Rectal smooth muscle tissue (tissue), 1 donor: Measurements from ENCODE around the gene EFNB1.

Experiments used
- H3K27ac ChIP-seq: one replicate; pipeline ENCODE4 v1.7.0; 2013; ENCODE audit warnings: low read depth, low read length, inconsistent platforms
- H3K27me3 ChIP-seq: one replicate; pipeline ENCODE4 v1.7.0; 2013; ENCODE audit warnings: low read length; ENCODE audit not compliant: control insufficient read depth, insufficient read depth
- H3K36me3 ChIP-seq: one replicate; pipeline ENCODE4 v1.7.0; 2013; ENCODE audit warnings: low read length; ENCODE audit not compliant: control insufficient read depth, insufficient read depth
- H3K4me1 ChIP-seq: one replicate; pipeline ENCODE4 v1.7.0; 2013; ENCODE audit warnings: low read length; ENCODE audit not compliant: control insufficient read depth, insufficient read depth
- H3K4me3 ChIP-seq: one replicate; pipeline ENCODE4 v1.7.0; 2013; ENCODE audit warnings: low read length
- H3K9ac ChIP-seq: one replicate; pipeline ENCODE4 v1.7.0; 2013; ENCODE audit warnings: low read length

Gene EFNB1

GRCh38 chrX:68830419-68831404 lies 1.9 kb downstream of the EFNB1 start:
- H3K27ac ChIP-seq, result peak overlapping the region; percentile 49

GRCh38 chrX:68831405-68832100 lies 2.7 kb downstream of the EFNB1 start:
- Histone ChIP-seq H3K27me3 (no peaks in the 10 kb centered on the region), H3K4me3 (peak overlapping the region; percentile 58), H3K36me3 (no peaks in the 10 kb centered on the region), H3K4me1 (peaks cover 2% of the 10 kb centered on the region), H3K27ac (no peak overlapping the region), H3K9ac (no peak overlapping the region)

More at GRCh38 chrX:68830419-68831404, 1.9 kb downstream of the EFNB1 start:
- H3K9ac ChIP-seq, result peak overlapping the region; percentile 47
- no peaks in the 10 kb centered on the region for H3K27me3 ChIP-seq
- peak overlapping the region; percentile 77 for H3K4me3 ChIP-seq
- H3K4me1 ChIP-seq, result peaks cover 2% of the 10 kb centered on the region
- no peaks in the 10 kb centered on the region for H3K36me3 ChIP-seq

- Histone ChIP-seq H3K27ac (no peak overlapping the region), H3K9ac (no peak overlapping the region), H3K27me3 (no peaks in the 10 kb centered on the region), H3K36me3 (no peaks in the 10 kb centered on the region), H3K4me1 (peaks cover 2% of the 10 kb centered on the region), H3K4me3 (peak overlapping the region; percentile 58)
These were observed 3.2 kb downstream of the EFNB1 start for GRCh38 chrX:68832101-68832416.

- Histone ChIP-seq H3K4me3 (peak overlapping the region; percentile 20), H3K4me1 (peaks cover 2% of the 10 kb centered on the region), H3K36me3 (no peaks in the 10 kb centered on the region), H3K9ac (no peak overlapping the region), H3K27ac (no peak overlapping the region), H3K27me3 (no peaks in the 10 kb centered on the region)
These were observed 4.0 kb downstream of the EFNB1 start for GRCh38 chrX:68832516-68833447.

- H3K9ac ChIP-seq, result no peak overlapping the region
- no peaks in the 10 kb centered on the region for H3K36me3 ChIP-seq
- H3K4me3 ChIP-seq, result no peak overlapping the region
- H3K4me1 ChIP-seq, result peaks cover 1% of the 10 kb centered on the region
- H3K27ac ChIP-seq, result no peak overlapping the region
- H3K27me3 ChIP-seq, result no peaks in the 10 kb centered on the region
These were observed 4.6 kb downstream of the EFNB1 start for GRCh38 chrX:68833448-68833805.

GRCh38 chrX:68833855-68834331 lies 5.1 kb downstream of the EFNB1 start:
- H3K27me3 ChIP-seq, result no peaks in the 10 kb centered on the region
- H3K36me3 ChIP-seq, result no peaks in the 10 kb centered on the region
- H3K4me1 ChIP-seq, result no peaks in the 10 kb centered on the region
- H3K4me3 ChIP-seq, result no peak overlapping the region
- H3K27ac ChIP-seq, result no peak overlapping the region
- no peak overlapping the region for H3K9ac ChIP-seq

- H3K27ac ChIP-seq, result no peak overlapping the region
- no peak overlapping the region for H3K4me3 ChIP-seq
- no peaks in the 10 kb centered on the region for H3K27me3 ChIP-seq
- H3K9ac ChIP-seq, result no peak overlapping the region
- H3K4me1 ChIP-seq, result no peaks in the 10 kb centered on the region
- no peaks in the 10 kb centered on the region for H3K36me3 ChIP-seq
These were observed 5.7 kb downstream of the EFNB1 start for GRCh38 chrX:68834371-68835103.

- H3K9ac ChIP-seq, result no peak overlapping the region
- H3K36me3 ChIP-seq, result no peaks in the 10 kb centered on the region
- H3K27me3 ChIP-seq, result no peaks in the 10 kb centered on the region
- no peak overlapping the region for H3K27ac ChIP-seq
- H3K4me1 ChIP-seq, result no peaks in the 10 kb centered on the region
- no peak overlapping the region for H3K4me3 ChIP-seq
These were observed 6.3 kb downstream of the EFNB1 start for GRCh38 chrX:68835104-68835442.

GRCh38 chrX:68835468-68835867 lies 6.6 kb downstream of the EFNB1 start:
- no peak overlapping the region for H3K27ac ChIP-seq
- no peaks in the 10 kb centered on the region for H3K4me1 ChIP-seq
- no peak overlapping the region for H3K9ac ChIP-seq
- H3K36me3 ChIP-seq, result no peaks in the 10 kb centered on the region
- no peak overlapping the region for H3K4me3 ChIP-seq
- no peaks in the 10 kb centered on the region for H3K27me3 ChIP-seq

GRCh38 chrX:68837119-68837518 lies 8.3 kb downstream of the EFNB1 start:
- no peak overlapping the region for H3K4me3 ChIP-seq
- H3K4me1 ChIP-seq, result no peaks in the 10 kb centered on the region
- no peak overlapping the region for H3K27ac ChIP-seq
- H3K36me3 ChIP-seq, result no peaks in the 10 kb centered on the region
- H3K9ac ChIP-seq, result no peak overlapping the region
- H3K27me3 ChIP-seq, result no peaks in the 10 kb centered on the region

- Histone ChIP-seq H3K36me3 (no peaks in the 10 kb centered on the region), H3K27ac (no peak overlapping the region), H3K9ac (no peak overlapping the region), H3K4me1 (no peaks in the 10 kb centered on the region), H3K27me3 (no peaks in the 10 kb centered on the region), H3K4me3 (no peak overlapping the region)
These were observed 9.7 kb downstream of the EFNB1 start for GRCh38 chrX:68838571-68838910.
